GM21390 (cell line): ENCODE measurements around the gene MYCL.
"Not testable (repeated sequence)": the region's sequence is repeated elsewhere in the genome, so short reads cannot be mapped to it uniquely, and the experiment has no call there.

Experiments
- ATAC-seq: cut with Tn5 transposase; IDR thresholded peaks from one replicate; pipeline ENCODE4 v1.9.1; 2021; ENCODE audit not compliant: unreplicated experiment

Gene MYCL

DNA sequence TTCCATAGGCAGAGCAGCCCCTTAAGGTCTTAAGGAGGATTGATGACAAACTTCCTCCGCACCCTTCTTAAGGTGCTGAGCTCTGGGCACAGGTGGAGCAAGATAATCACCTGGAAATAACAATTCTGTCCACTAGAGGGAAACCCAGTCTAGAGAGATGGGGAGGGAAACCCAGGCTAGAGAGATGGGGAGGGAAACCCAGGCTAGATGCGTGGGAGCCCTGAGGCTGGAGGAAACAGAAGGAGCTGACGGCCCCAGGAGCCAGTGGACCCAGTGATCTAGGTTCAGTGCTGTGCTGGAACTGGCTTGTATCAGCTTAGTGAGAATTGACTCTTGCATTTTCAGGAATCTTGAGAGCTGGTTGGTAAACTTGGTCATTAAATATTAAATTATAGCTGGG is 17.8 kb upstream of the MYCL start:
- no peak for ATAC-seq

DNA sequence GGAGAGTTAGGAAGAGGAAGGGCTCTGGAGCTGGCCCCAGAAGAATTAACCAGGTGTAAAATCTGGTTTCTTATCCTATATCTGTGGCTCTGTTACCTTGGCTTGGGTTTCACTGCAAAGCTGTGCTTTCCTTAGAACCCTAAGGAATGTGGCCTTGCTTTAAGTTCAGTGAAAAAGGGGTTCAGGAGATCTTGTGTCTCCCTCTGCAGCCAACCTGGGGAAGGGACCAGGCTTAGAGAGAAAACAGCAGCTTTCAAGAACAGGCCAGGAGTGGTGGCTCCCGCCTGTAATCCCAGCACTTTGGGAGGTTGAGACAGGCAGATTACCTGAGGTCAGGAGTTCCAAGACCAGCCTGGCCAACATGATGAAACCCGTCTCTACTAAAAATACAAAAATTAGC is 16.1 kb upstream of the MYCL start:
- ATAC-seq = no peak

DNA sequence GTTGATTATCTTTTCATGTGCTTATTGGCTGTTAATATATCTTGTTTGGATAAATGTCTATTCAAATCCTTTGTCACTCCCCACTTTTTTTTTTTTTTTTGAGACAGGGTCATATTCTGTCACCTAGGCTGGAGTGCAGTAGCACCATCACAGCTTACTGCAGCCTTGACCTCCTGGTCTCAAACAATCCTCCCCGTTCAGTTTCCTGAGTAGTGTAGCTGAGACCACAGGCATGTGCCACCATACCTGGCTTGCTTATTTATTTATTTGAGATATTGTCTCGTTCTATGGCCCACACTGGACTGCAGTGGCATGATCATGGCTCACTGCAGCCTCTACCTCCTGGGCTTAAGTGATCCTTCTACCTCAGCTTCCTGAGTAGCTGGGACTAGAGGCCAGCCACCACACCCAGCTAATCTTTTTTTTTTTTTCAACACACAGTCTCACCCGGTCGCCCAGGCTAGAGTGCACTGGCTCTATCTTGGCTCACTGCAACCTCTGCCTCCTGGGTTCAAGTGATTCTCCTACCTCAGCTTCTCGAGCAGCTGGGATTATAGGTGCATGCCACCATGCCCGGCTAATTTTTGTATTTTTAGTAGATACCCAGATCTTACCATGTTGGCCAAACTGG is 13.9 kb upstream of the MYCL start:
- ATAC-seq = no peak

DNA sequence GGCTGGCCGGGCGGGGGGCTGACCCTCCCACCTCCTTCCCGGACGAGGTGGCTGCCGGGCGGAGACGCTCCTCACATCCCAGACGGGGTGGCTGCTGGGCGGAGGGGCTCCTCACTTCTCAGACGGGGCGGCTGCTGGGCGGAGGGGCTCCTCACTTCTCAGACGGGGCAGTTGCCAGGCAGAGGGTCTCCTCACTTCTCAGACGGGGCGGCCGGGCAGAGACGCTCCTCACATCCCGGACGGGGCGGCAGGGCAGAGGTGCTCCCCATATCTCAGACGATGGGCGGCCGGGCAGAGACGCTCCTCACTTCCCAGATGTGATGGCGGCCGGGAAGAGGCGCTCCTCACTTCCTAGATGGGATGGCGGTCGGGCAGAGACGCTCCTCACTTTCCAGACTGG is 11.4 kb upstream of the MYCL start:
- not testable (repeated sequence) for ATAC-seq

DNA sequence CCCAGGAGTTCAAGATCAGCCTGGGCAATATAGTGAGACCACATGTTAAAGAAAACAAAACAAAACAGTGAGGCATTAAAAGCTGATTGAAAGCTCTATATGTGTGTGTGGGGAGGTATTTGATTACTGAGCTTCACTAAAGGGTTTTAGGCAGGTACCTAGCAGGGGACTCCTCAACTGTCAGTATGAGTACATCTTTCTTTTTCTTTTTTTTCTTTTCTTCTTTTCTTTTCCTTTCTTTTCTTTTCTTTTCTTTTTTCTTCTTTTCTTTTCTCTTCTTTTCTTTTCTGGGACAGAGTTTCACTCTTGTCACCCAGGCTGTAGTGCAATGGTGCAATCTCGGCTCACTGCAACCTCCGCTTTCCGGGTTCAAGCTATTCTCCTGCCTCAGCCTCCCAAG is 8.5 kb upstream of the MYCL start:
- no peak for ATAC-seq

DNA sequence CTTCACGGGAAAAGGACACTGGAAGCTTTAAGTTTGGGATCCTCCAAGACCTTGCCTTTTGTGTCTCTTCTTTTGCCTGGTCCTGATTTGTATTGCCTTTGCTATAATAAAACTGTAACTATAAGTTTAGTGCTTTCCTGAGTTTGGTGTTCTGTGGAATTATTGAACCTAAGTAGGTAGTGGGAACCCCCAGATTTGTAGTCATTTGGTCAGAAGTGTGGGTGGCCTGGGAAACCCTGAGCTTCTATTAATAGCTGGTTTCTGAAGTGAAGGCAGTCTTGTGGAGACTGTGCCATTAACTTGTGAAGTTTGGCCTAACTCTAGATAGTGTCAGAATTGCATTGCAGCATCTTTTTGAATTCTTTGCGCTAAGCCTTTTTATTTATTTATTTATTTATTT is 6.8 kb upstream of the MYCL start:
- no peak for ATAC-seq

DNA sequence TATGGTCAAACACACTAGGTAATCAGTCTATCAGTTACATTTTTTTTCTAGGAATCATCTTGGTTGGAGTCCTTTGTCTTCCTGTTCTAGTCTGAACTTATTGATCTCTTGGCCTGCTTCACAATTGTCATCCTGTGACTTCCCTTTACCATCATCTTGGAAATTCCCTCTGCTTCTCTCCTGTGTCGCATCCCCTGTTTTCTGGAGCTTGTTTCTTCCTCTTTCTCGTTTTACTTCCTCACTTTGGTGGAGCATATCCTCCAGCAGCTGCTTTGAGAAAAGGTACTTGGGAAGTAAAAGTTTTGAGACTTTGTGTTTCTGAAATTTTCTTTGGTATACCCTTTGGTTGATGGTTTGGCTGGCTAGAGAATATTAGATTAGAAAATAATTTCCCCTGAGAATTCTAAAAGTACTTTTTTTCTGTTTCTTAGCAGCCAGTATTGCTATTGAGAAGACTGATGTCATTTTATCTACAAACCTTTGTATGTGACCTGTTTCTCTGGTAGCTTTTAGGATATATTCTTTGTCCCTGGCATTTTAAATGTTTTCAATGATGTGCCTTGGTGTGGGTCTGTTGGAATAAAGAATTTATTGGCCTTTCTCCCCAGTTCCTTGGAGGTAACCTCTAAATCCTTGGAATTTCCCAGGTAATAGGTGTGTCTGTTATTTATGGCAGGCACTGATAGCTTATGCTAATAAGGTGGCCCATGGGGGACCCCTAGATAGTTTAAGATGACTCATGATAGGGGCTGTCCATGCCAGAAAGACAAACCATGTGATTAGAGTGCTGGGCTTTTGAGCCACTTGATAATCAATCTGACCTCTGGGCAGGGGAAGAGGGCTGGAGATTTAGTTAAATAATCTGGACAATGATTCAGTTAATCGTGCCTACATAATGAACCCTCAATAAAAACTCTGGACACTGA is 6.1 kb upstream of the MYCL start:
- no peak for ATAC-seq

DNA sequence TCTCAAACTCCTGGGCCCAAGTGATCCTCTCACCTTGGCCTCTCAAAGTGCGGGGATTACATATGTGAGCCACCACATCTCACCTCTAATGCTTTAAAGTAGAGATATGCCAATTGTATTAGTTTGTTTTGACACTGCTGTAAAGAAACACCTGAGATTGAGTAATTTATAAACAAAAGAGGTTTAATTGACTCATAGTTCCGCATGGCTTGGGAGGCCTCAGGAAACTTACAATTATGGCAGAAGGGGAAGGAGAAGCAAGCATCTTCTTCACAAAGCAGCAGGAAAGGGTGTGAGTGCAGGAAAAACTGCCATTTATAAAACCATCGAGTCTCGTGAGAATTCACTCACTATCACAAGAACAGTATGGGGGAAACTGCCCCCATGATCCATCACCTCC is 3.5 kb upstream of the MYCL start:
- ATAC-seq = no peak

DNA sequence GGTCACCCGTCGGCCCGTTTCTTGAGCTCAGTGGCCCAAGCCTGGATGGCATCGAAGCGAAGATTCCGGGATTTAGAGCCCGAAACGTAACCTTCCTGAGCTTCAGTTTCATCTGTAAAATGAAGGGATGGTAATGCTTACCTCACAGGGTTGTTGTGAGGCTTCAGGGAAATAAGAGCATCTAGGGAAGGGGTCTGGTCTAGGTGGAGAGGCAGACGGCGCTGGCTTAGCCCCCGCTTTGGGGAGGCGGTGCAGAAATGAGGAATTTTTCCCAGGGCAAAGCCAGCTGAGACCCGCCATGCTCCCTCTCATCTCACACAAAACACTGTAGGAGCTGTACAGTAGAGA is 717 bp upstream of the MYCL start:
- ATAC-seq = no peak

DNA sequence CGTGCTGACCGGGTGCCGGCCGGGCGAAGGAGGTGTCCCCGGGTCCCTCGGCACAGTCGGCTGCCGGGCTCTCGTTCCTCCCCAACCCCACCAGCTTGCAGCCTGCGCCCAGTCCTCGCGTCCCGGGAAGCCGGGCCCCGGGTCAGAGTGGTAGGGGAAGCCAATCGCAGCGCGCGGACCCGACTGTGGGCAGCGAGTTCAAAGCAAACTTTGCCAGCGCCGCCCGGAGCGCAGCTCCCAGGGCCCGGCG is 328 bp downstream of the MYCL start:
- peak; percentile 16 for ATAC-seq

DNA sequence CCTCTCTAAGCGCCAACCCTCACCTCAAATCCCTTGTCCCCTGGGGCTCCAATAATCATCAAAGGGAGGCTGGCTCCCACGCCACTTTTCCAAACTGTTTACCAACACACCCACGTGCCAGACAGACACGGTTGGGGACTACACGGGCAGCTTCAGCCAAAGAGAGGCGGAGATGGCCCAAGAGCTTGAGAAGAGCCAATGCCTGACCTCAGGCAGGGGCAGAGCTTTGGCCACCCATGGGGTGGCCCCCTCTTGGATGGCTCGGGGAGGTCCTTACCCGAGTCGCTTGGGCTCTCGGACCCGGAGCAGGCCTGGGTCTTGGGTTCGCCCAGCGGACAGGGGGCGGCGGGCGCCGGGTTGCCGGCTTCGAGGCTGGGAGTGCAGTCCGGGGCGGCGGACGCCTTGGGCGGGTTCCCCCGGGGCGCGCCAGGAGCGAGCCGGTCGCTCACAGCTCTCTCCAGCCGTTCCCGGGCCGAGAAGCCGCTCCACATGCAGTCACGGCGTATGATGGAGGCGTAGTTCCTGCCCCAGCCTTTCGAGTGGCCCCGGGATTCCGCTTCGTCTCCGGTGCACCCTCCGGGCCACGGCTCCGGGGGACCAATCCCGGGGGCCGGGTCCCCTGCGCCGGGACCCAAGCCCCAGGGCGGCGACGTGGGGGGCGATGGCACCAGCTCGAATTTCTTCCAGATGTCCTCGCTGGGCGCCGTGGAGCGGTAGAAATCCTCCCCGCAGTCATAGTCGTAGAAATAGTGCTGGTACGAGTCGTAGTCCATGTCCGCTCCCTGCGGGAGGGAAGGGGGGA is 854 bp downstream of the MYCL start:
- ATAC-seq = no peak

DNA sequence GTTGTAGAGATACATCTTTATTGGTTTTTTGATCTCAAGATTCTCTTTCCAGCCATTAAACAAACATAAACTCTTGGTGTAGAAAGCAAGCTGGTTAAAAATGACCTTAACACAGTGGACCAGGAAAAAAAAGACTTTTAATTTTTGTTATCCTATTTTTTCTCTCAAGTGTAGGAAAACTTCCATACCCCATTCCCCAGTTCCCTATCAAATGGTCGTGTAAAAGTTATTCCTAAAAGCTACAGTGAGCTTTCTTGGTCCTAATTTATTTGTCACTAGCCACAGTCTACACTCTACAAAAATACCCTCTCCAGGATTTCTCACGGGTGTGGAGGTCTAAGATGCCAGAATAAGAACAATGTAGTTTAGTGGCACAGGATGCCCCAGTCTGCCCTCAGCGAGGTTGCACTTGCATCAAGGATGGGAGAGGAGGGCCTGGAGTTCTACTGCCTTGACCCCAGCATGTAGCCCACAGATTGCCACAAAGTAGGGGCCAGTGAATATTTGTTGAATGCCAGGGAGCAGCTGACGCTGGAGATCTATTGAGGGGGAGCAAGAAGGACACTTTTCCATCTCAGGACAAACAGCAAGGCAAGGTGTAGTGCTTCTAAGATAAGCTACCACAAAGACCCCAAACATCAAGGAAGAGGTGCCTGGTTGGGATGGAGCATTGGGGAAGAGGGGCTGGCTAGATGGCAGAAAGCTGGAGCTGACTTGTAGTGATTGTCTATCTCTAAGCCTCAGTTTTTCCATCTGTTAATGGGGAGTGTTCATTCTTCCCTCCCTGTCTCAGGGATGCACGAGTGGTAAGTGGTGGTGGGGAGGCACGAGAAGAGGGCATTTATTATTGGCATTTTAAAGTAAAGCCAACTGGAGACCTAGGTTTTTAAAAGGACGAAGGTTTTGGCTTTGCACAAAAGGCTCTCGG is 1.8 kb downstream of the MYCL start:
- no peak for ATAC-seq

DNA sequence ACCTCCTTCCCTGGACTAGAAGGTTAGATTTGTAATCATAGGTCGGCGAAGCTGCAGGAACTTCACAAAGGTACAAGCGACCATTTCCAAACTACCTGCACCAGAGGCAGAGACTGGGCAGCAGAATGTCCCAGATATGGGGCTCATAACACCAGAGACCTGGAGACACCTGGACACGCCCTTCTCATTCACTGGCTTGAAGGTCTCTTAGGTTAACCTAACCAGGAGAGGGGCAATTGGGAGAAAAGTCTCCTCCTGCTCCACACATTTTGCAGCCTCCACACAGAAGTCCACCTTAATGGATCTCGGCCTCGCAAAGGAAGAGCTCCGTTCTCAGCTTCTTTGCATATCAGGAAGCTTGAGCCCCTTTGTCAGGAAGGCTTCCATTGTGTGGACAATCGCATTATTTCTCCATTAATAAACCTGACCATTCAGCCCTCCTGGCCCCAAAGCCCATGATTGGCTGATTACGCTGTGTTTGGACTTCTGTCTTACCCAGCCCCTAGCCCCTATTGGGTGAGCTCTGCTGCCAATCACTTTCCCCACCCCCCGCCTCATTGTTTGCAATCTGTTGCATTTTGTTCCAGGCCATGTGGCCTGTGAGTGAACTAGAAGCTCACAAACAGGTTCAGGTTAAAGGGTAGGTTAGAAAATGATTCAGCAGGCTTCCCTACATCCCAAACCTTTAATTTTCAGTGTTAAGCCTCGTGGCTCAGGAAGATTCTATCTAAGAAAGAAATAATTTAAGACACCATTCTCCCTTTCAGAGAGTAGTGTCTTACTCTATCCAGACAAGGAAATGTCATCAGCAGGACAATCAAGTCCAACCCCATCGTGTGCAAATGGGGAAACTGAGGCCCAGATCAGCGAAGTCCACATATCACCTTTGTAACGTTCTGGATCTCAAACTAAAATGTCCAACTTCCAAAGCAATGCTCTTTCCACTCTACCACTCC is 2.8 kb downstream of the MYCL start:
- ATAC-seq = no peak

DNA sequence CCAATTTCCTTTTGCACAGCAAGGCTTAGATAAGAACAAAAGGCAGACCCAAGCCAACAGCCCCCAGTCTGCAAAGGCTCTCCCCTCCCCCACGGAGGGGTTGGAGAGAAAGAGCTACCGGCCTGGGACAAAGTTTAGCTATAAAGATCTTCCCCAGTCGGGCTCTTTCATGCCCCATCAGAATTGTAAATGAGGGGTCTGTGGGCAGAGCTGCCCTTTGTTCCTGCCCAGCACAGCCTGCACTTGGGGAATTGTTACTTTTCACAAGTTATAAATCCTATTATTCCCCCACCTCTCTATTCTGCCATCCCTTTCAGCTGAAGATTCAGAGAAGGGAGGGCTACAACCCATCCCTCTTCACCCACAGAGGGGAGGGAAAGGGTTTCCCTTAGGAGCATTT is 3.5 kb downstream of the MYCL start:
- no peak for ATAC-seq

DNA sequence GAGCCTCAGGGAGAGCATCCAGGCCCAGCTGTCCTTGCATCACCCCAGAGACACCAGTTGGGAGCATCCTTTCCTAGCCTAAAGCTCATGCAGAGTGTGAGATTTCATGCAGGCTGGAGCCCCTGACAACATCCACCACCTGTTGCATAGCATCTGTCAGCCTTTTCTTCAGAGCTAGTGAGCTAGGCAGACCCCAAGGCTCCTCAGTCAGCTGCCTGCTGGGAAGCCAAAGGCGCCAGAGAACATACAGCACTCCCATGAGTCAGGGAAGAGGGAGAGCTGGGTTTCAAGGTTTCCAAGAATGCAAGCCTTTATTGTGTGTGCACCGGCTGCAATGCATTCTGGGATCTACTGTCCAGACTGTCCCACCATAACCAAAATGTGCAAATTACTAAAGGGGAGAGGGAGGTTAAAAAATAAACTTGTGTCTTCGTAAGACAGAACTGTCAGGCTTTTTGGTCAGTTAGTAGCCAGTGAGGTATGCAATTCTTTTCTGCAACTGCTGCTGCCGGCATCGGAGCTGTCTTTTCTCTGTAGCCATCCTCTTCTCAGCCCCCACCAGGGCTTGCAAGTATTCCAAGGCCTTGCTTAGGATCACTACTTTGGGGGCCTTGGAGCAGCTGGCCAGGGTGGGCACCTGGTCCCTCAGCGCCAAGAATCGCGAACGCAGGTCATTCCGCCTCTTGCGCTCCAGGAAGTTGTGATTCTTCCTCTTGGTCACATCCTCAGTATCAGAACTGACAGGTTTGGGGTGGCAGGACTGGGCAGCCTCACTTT is 4.6 kb downstream of the MYCL start:
- ATAC-seq = no peak

DNA sequence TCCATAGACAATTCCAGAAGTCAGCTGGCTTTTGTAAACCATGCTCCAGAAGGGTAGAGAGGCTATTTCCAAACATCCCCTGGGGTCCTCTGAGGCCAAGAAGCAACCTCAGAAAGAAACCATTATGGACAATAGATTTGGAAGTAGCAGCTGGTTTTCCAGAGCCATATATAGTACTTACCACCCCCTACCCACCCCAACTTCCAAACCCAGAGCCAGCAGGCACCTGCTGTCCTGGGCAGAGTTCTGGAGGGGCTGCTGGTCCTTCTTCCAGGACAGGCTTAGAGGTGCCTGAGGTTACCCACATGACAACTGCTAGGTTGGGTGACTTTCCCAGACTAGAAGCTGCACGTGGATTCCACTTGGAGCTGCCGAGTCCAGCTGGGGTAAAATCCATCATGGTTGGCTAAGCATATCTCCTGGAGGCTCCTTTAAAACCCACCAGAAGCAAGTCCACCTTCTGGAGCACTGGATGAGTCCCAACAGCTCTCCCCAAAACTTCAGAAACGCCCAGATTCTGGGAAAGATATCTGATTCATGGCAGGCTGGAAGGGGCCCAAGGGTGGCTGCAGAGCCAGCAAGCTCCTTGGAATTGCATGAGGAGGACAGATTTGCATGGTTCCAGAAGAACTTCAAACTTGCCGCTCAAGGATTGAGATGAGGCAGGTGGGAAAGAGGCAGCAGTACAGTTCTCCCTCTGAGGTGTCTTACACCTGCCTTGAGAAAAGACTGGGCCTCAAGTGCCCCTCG is 5.8 kb downstream of the MYCL start:
- ATAC-seq = no peak

DNA sequence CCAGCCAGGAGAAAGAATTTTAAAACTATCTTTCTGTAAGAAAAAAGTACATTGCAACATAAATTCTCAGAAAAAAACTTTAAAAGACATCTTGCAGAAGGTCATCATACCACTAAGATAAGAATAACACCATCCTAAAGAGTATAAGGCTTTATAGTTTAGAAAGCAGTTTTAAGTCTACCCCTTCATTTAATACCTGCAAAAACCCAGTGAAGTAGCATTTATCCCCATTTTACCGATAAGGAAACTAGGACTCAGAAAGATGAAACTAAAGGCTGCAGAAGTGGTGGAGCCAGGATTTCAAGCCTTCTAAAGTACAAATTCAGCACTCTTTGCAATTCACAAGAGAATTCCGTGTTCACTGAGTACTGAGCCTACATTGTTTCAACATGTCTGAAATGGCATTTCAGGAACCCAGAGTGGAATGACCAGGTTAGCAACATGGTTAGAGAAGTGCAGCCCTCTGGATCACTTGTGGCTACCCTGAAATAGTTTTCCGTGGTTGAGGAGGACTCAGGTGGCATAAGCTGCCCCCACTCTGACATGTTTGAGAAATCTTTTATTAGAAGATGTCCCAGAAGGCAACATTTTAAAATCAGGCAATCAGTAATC is 6.7 kb downstream of the MYCL start:
- no peak for ATAC-seq
